Endothelial cell of umbilical vein (primary cell): ENCODE data around the gene POLR2J2.
"Not testable (repeated sequence)": the region's sequence is repeated elsewhere in the genome, so short reads cannot be mapped to it uniquely, and the experiment has no call there.

ENCODE experiments used
- EZH2 ChIP-seq: IDR thresholded peaks from 2 replicates; pipeline ENCODE4 v1.6.1; 2012; ENCODE audit warnings: borderline replicate concordance, low read depth, mild to moderate bottlenecking, moderate library complexity, low read length, inconsistent platforms; ENCODE audit not compliant: severe bottlenecking
- FOS ChIP-seq: IDR thresholded peaks from 2 replicates; pipeline ENCODE4 v1.6.1; 2011; ENCODE audit warnings: mild to moderate bottlenecking, low read length, moderate library complexity, borderline replicate concordance; ENCODE audit not compliant: insufficient read depth
- POLR2A ChIP-seq: IDR thresholded peaks from 2 replicates; pipeline ENCODE4 v1.6.1; 2012; ENCODE audit warnings: low read depth, mild to moderate bottlenecking, control low read depth, low read length
- POLR2AphosphoS5 ChIP-seq: IDR thresholded peaks from 2 replicates; pipeline ENCODE4 v1.6.1; 2012; ENCODE audit warnings: low read depth, mild to moderate bottlenecking, control low read depth, low read length, moderate library complexity; ENCODE audit not compliant: insufficient read depth
- TF ChIP-seq, protein P1 (sequence below), 2 donors: IDR thresholded peaks; 1 replicate in 1 of 2; 2 replicates in 1 of 2; pipeline ENCODE4 v1.5.1; 2011; ENCODE audit warnings: low read length in 2 of 2, mild to moderate bottlenecking in 2 of 2, moderate library complexity in 2 of 2, control low read depth in 1 of 2, inconsistent platforms in 1 of 2, low read depth in 1 of 2; ENCODE audit not compliant: insufficient read depth in 1 of 2; ENCODE audit errors: extremely low read depth in 1 of 2

DNA sequence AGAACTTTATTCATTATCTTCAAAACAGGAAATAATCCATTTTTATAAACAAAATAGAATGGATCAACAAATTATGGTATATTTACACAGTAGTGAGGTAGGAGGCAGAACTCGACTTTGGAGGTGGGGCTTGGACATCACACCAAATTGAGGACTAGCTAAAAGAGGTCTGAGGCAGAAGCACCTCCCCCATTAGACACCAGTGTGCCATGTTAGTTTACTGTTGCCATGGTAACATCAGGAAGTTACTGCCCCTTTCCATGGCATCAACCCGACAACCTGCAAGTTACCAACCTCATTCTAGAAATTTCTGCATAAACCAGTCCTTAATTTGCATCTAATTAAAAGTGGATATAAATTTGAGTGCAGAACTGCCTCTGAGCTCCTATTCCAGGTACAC is 24.5 kb upstream of the POLR2J2 start:
- TF ChIP-seq, protein P1, sequence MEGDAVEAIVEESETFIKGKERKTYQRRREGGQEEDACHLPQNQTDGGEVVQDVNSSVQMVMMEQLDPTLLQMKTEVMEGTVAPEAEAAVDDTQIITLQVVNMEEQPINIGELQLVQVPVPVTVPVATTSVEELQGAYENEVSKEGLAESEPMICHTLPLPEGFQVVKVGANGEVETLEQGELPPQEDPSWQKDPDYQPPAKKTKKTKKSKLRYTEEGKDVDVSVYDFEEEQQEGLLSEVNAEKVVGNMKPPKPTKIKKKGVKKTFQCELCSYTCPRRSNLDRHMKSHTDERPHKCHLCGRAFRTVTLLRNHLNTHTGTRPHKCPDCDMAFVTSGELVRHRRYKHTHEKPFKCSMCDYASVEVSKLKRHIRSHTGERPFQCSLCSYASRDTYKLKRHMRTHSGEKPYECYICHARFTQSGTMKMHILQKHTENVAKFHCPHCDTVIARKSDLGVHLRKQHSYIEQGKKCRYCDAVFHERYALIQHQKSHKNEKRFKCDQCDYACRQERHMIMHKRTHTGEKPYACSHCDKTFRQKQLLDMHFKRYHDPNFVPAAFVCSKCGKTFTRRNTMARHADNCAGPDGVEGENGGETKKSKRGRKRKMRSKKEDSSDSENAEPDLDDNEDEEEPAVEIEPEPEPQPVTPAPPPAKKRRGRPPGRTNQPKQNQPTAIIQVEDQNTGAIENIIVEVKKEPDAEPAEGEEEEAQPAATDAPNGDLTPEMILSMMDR (IDR thresholded peaks at IDR 0.05; ENCODE audit: extremely low read depth in 1 of 2, insufficient read depth in 1 of 2, low read depth in 1 of 2, low read length in 2 of 2) = not testable (repeated sequence)
- TF ChIP-seq EZH2, POLR2A, FOS, POLR2AphosphoS5: not testable (repeated sequence)
